ENCODE measurements around the gene FETUB. TPM values are rescaled to one million over a fixed set of nuclear protein-coding genes. Genes with fewer than 3 reads are reported as not detected.
"Not testable (repeated sequence)": the region's sequence is repeated elsewhere in the genome, so short reads cannot be mapped to it uniquely, and the experiment has no call there.

Gene FETUB
- total and polyA plus RNA-seq, 2 donors: 0.09 to 1.8 TPM

DNA sequence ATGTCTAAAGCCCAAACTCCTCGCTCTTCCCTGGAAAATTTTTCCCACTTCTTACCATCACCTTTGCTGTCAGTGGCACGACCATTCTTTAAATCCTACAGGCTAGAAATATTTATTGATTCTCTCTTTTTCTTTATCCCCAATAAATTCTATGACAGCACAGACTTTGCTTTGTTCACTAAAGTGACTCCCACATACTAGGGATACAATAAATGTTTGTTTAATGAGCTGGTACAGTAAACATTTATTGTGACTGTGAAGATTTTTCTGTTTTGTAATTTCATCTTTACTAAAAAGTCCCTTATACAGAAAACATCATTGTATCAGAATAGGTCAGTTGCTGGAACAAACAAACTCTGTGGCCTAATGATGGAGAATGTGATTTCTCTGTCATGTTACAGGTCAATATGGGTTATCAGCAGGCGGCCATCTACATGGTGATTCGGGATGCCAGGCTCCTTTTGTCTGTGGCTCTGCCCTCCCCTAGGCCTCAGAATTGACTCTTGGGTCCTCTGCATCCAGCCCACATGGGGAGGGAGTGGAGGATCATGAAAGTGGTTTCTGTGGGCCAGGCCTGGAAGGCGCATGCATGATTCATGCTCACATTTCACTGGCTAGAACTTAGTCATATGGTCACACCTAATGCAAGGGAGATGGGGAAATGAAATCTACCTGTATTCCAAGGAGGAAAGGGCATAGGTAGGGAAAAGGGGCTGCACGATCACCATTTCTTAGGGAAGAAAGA is 54.3 kb downstream of the FETUB start:
- Histone ChIP-seq H3K4me1 (ENCODE audit: control insufficient read depth in 2 of 2, insufficient read depth in 2 of 2, low read length in 2 of 2) (no peaks in the 10 kb centered on the region), H3K27ac (ENCODE audit: low read depth in 1 of 2, low read length in 1 of 2) (no peak overlapping the region), H3K9me3 (ENCODE audit: control insufficient read depth in 2 of 2, insufficient read depth in 1 of 2, low read length in 1 of 2) (peaks cover 0 to 1% of the 10 kb centered on the region in 2 donors), H3K4me3 (ENCODE audit: low read length in 2 of 2) (no peak overlapping the region), H3K27me3 (ENCODE audit: control insufficient read depth in 2 of 2, insufficient read depth in 1 of 2, low read length in 1 of 2) (peaks cover 0 to 10% of the 10 kb centered on the region in 2 donors), H3K36me3 (ENCODE audit: control insufficient read depth in 2 of 2, insufficient read depth in 2 of 2, low read length in 1 of 2) (no peaks in the 10 kb centered on the region)
- no peak for DNase-seq (ENCODE audit: low read depth in 6 of 9, low spot score in 9 of 9)
- WGBS: 85% methylated on average over 6 of the region's 6 CpGs

DNA sequence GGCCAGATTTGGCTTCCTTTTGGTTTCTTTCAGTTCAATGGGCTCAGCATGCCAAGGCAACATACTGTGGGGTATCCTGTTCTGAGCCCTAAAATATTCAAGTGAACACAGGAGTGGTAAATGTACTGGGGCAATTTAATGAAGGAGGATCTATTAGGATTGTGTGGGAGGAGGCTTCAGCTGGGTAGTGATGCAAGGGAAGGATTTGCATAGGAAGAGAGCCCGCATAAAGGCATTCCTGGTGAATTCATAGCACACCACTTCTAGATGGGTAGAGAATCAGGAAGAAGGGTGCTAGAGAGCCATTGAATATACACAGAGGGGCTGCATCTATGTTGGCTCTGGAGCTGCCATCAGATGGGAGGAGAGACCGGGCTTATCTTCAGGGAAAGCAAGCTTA is 56.3 kb downstream of the FETUB start:
- DNase-seq (ENCODE audit: low read depth in 6 of 9, low spot score in 9 of 9): no peak
- H3K27ac ChIP-seq (ENCODE audit: low read depth in 1 of 2, low read length in 1 of 2): no peak overlapping the region
- H3K36me3 ChIP-seq (ENCODE audit: control insufficient read depth in 2 of 2, insufficient read depth in 2 of 2, low read length in 1 of 2): no peaks in the 10 kb centered on the region
- peaks cover 0 to 1% of the 10 kb centered on the region in 2 donors for H3K9me3 ChIP-seq (ENCODE audit: control insufficient read depth in 2 of 2, insufficient read depth in 1 of 2, low read length in 1 of 2)
- peaks cover 0 to 10% of the 10 kb centered on the region in 2 donors for H3K27me3 ChIP-seq (ENCODE audit: control insufficient read depth in 2 of 2, insufficient read depth in 1 of 2, low read length in 1 of 2)
- H3K4me3 ChIP-seq (ENCODE audit: low read length in 2 of 2): no peak overlapping the region
- 95% methylated on average over 2 of the region's 2 CpGs for WGBS
- no peaks in the 10 kb centered on the region for H3K4me1 ChIP-seq (ENCODE audit: control insufficient read depth in 2 of 2, insufficient read depth in 2 of 2, low read length in 2 of 2)

DNA sequence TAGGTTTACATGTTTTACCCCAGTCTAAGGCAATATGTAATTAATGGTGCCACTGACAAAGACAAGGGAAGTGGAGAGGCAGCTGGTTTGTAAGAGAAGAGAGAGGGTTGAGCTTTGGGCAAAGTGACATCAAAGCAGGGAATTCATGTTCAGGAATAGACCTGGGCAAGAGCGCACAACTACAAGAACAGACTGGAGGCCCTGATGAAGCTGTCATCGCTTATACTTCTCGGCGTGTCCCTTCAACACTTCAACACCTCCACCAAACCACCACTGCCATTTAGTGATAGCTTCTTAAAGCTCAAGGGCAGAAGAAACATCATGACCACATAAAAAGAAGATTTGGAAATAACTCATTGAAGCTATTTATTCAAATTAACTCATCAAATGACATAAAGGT is 57.3 kb downstream of the FETUB start:
- H3K4me1 ChIP-seq (ENCODE audit: control insufficient read depth in 2 of 2, insufficient read depth in 2 of 2, low read length in 2 of 2): no peaks in the 10 kb centered on the region
- H3K36me3 ChIP-seq (ENCODE audit: control insufficient read depth in 2 of 2, insufficient read depth in 2 of 2, low read length in 1 of 2): no peaks in the 10 kb centered on the region
- H3K27me3 ChIP-seq (ENCODE audit: control insufficient read depth in 2 of 2, insufficient read depth in 1 of 2, low read length in 1 of 2): peaks cover 0 to 4% of the 10 kb centered on the region in 2 donors
- no peak overlapping the region for H3K4me3 ChIP-seq (ENCODE audit: low read length in 2 of 2)
- H3K27ac ChIP-seq (ENCODE audit: low read depth in 1 of 2, low read length in 1 of 2): no peak overlapping the region
- H3K9me3 ChIP-seq (ENCODE audit: control insufficient read depth in 2 of 2, insufficient read depth in 1 of 2, low read length in 1 of 2): no peaks in the 10 kb centered on the region
- no peak for DNase-seq (ENCODE audit: low read depth in 6 of 9, low spot score in 9 of 9)
- WGBS: 98% methylated on average over 4 of the region's 4 CpGs

DNA sequence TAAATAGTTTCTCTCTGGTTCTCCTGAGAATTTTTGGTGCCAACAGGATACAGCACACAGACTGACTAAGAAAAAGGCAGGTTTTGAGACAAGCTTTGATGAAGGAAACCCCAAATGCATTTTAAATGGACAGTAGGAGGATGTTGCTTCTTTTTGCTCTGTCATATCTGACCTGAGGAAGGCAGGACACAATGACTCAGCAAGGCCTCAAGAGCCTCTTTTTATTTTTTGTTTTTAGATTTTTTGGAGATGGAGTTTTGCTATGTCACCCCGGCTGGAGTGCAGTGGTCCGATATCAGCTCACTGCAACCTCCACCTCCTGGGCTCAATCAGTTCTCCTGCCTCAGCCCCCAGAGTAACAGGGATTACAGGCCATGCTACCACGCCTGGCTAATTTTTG is 60.1 kb downstream of the FETUB start:
- H3K4me1 ChIP-seq (ENCODE audit: control insufficient read depth in 2 of 2, insufficient read depth in 2 of 2, low read length in 2 of 2): no peaks in the 10 kb centered on the region
- no peaks in the 10 kb centered on the region for H3K9me3 ChIP-seq (ENCODE audit: control insufficient read depth in 2 of 2, insufficient read depth in 1 of 2, low read length in 1 of 2)
- no peak for DNase-seq (ENCODE audit: low read depth in 6 of 9, low spot score in 9 of 9)
- H3K4me3 ChIP-seq (ENCODE audit: low read length in 2 of 2): no peak overlapping the region
- peaks cover 0 to 9% of the 10 kb centered on the region in 2 donors for H3K27me3 ChIP-seq (ENCODE audit: control insufficient read depth in 2 of 2, insufficient read depth in 1 of 2, low read length in 1 of 2)
- 84% methylated on average over 3 of the region's 3 CpGs for WGBS
- no peaks in the 10 kb centered on the region for H3K36me3 ChIP-seq (ENCODE audit: control insufficient read depth in 2 of 2, insufficient read depth in 2 of 2, low read length in 1 of 2)
- no peak overlapping the region for H3K27ac ChIP-seq (ENCODE audit: low read depth in 1 of 2, low read length in 1 of 2)

DNA sequence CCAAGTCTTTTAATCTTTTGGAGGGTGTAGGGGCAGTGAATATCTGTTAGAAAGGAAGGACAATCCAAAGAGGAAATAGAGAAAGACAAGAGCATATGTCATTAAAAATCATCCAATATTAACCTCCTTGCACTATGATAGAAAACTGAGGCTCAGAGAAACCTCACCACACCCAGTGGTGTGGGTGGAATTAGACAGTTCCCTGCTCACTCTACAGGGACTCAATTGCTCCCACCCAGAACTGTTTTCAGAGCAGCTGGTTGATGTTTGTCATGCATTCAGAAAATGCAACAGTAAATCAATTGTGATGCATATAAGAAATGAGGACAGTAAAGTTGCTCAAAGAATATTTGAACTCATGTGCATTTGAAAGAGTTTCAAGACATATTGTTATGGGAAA is 62.3 kb downstream of the FETUB start:
- not testable (repeated sequence) for H3K9me3 ChIP-seq (ENCODE audit: control insufficient read depth in 2 of 2, insufficient read depth in 1 of 2, low read length in 1 of 2); H3K36me3 ChIP-seq (ENCODE audit: control insufficient read depth in 2 of 2, insufficient read depth in 2 of 2, low read length in 1 of 2); H3K4me1 ChIP-seq (ENCODE audit: control insufficient read depth in 2 of 2, insufficient read depth in 2 of 2, low read length in 2 of 2); H3K27ac ChIP-seq (ENCODE audit: low read depth in 1 of 2, low read length in 1 of 2); H3K4me3 ChIP-seq (ENCODE audit: low read length in 2 of 2); DNase-seq (ENCODE audit: low read depth in 6 of 9, low spot score in 9 of 9)
- peaks cover 0 to 12% of the 10 kb centered on the region in 2 donors for H3K27me3 ChIP-seq (ENCODE audit: control insufficient read depth in 2 of 2, insufficient read depth in 1 of 2, low read length in 1 of 2)

Other genes starting within 250 kb of the FETUB start
- 3.1 TPM for gene CRYGS, start 96.0 kb upstream of the FETUB start, total RNA-seq
- 21.0 TPM for gene CRYGS, start 96.0 kb upstream of the FETUB start, polyA plus RNA-seq
- 14.2 TPM for gene TBCCD1, start 73.1 kb upstream of the FETUB start, total RNA-seq
- 7.3 TPM for gene TBCCD1, start 73.1 kb upstream of the FETUB start, polyA plus RNA-seq
- gene DNAJB11, start 69.7 kb upstream of the FETUB start, total RNA-seq: 42.8 TPM
- gene DNAJB11, start 69.7 kb upstream of the FETUB start, polyA plus RNA-seq: 49.1 TPM
- 0.33 TPM for gene AHSG, start 27.3 kb upstream of the FETUB start, total RNA-seq
- gene AHSG, start 27.3 kb upstream of the FETUB start, polyA plus RNA-seq: 0.23 TPM
- gene HRG, start 25.6 kb downstream of the FETUB start, total RNA-seq: not detected
- 0.02 TPM for gene HRG, start 25.6 kb downstream of the FETUB start, polyA plus RNA-seq
- 0.14 TPM for gene KNG1, start 77.0 kb downstream of the FETUB start, total RNA-seq
- 0.30 TPM for gene KNG1, start 77.0 kb downstream of the FETUB start, polyA plus RNA-seq
- 530 TPM for gene EIF4A2, start 143.2 kb downstream of the FETUB start, total RNA-seq
- gene EIF4A2, start 143.2 kb downstream of the FETUB start, polyA plus RNA-seq: 595 TPM
- 67.8 TPM for gene RFC4, start 166.1 kb downstream of the FETUB start, total RNA-seq
- 28.2 TPM for gene RFC4, start 166.1 kb downstream of the FETUB start, polyA plus RNA-seq
- gene ADIPOQ, start 202.3 kb downstream of the FETUB start, total RNA-seq: not detected
- gene ADIPOQ, start 202.3 kb downstream of the FETUB start, polyA plus RNA-seq: 0.34 TPM